Kidney epithelial cell (primary cell): ENCODE results near the gene SLC22A3. TPM values are rescaled to one million over a fixed set of nuclear protein-coding genes. Genes with fewer than 3 reads are reported as not detected.
"Not testable (repeated sequence)": the region's sequence is repeated elsewhere in the genome, so short reads cannot be mapped to it uniquely, and the experiment has no call there.

Experiments used
- DNase-seq: peaks from one replicate; pipeline ENCODE4 v3.0.0-alpha.2; 2010; ENCODE audit warnings: low read depth
- H3K27me3 ChIP-seq: 2 replicates; pipeline ENCODE4 v1.6.0; 2011; ENCODE audit warnings: low read length; ENCODE audit not compliant: control insufficient read depth, insufficient read depth
- H3K36me3 ChIP-seq: 2 replicates; pipeline ENCODE4 v1.5.1; 2011; ENCODE audit warnings: low read length; ENCODE audit not compliant: control insufficient read depth, insufficient read depth
- H3K4me3 ChIP-seq: 2 replicates; pipeline ENCODE4 v1.5.1; 2011; ENCODE audit warnings: low read depth, mild to moderate bottlenecking, control low read depth, low read length
- CTCF ChIP-seq: IDR thresholded peaks from 2 replicates; pipeline ENCODE4 v1.5.1; 2011; ENCODE audit warnings: mild to moderate bottlenecking, moderate library complexity, low read length, control low read depth, inconsistent platforms; ENCODE audit not compliant: insufficient read depth, poor library complexity, severe bottlenecking
- total RNA-seq: library from RNA; depleted of rRNA; stranded (reverse); fragments of >200 nt; gene quantifications from 2 replicates; pipeline ENCODE4 v1.2.3, GENCODE V29; 2015

Gene SLC22A3
- 5.8 and 6.4 TPM in 2 replicates for total RNA-seq

GRCh38 chr6:160348223-160349019 is at the start of gene SLC22A3:
TSS of gene SLC22A3 (plus strand) at chr6:160348378. CDS start at chr6:160348420, 42 bp downstream.
- TF ChIP-seq CTCF: peak; percentile 4
- no peak for DNase-seq
- Histone ChIP-seq H3K36me3 (no peaks in the 10 kb centered on the region), H3K4me3 (peak within 1 kb of the TSS; percentile 64), H3K27me3 (peaks cover 2% of the 10 kb centered on the region)

GRCh38 chr6:160299559-160299958 is 48.6 kb upstream of the SLC22A3 start:
- H3K27me3 ChIP-seq: no peaks in the 10 kb centered on the region
- no peak overlapping the region for H3K4me3 ChIP-seq
- H3K36me3 ChIP-seq: no peaks in the 10 kb centered on the region
- no peak for DNase-seq
- no peak for TF ChIP-seq CTCF

- Histone ChIP-seq H3K4me3 (no peak overlapping the region), H3K36me3 (no peaks in the 10 kb centered on the region), H3K27me3 (no peaks in the 10 kb centered on the region)
- no peak for DNase-seq
- TF ChIP-seq CTCF: no peak
Observed at GRCh38 chr6:160300076-160300695, 48.0 kb upstream of the SLC22A3 start.

- Histone ChIP-seq H3K36me3 (no peaks in the 10 kb centered on the region), H3K4me3 (no peak overlapping the region), H3K27me3 (no peaks in the 10 kb centered on the region)
- no peak for TF ChIP-seq CTCF
- DNase-seq: no peak
Observed at GRCh38 chr6:160301339-160301738, 46.8 kb upstream of the SLC22A3 start.

- DNase-seq, H3K36me3 ChIP-seq, H3K4me3 ChIP-seq, H3K27me3 ChIP-seq: not testable (repeated sequence)
Observed at GRCh38 chr6:160302431-160303082, 45.6 kb upstream of the SLC22A3 start.

GRCh38 chr6:160303806-160304205 is 44.4 kb upstream of the SLC22A3 start:
- no peak for TF ChIP-seq CTCF
- no peaks in the 10 kb centered on the region for H3K36me3 ChIP-seq
- no peak for DNase-seq
- no peak overlapping the region for H3K4me3 ChIP-seq
- H3K27me3 ChIP-seq: no peaks in the 10 kb centered on the region
